Natural killer cell (primary cell): ENCODE data around the gene AKT1. TPM values are rescaled to one million over a fixed set of nuclear protein-coding genes. Genes with fewer than 3 reads are reported as not detected.

Source experiments
- ATAC-seq, 3 donors: fragments of 150-1000 bp in 2 of 3; fragments of 200-7000 bp in 1 of 3; cut with Tn5 transposase; 1 replicate in 1 of 3; 2 replicates in 2 of 3; pipeline ENCODE4 v1.10.0; 2021; ENCODE audit warnings: mild to moderate bottlenecking in 2 of 3, moderate library complexity in 2 of 3
- DNase-seq, 2 donors: peaks; one replicate each; pipeline versions ENCODE4 v3.0.0 to v3.0.0-alpha.2; 2013 to 2021; ENCODE audit warnings: mixed read lengths in 1 of 2
- H3K27ac ChIP-seq: one replicate; pipeline ENCODE4 v1.5.1; 2013; ENCODE audit warnings: mild to moderate bottlenecking, low read length
- H3K27me3 ChIP-seq: one replicate; pipeline ENCODE4 v1.6.1; 2013; ENCODE audit warnings: low read length; ENCODE audit not compliant: control insufficient read depth, insufficient read depth
- H3K36me3 ChIP-seq: one replicate; pipeline ENCODE4 v1.6.1; 2013; ENCODE audit warnings: low read length; ENCODE audit not compliant: control insufficient read depth, insufficient read depth
- H3K4me1 ChIP-seq: one replicate; pipeline ENCODE4 v1.6.1; 2013; ENCODE audit warnings: low read length; ENCODE audit not compliant: control insufficient read depth, insufficient read depth
- H3K4me3 ChIP-seq: one replicate; pipeline ENCODE4 v1.5.1; 2013; ENCODE audit warnings: low read length
- H3K9me3 ChIP-seq: one replicate; pipeline ENCODE4 v1.6.1; 2013; ENCODE audit warnings: low read length; ENCODE audit not compliant: control insufficient read depth, insufficient read depth
- H3K27ac Mint-ChIP-seq, 2 donors: one replicate each; pipeline ENCODE4 v1.8.0; 2022; ENCODE audit warnings: mild to moderate bottlenecking in 2 of 2, mixed read lengths in 2 of 2, moderate library complexity in 1 of 2
- H3K27me3 Mint-ChIP-seq, 2 donors: one replicate each; pipeline ENCODE4 v1.8.0; 2022; ENCODE audit warnings: low read depth in 2 of 2, mixed read lengths in 2 of 2
- H3K36me3 Mint-ChIP-seq: one replicate; pipeline ENCODE4 v1.8.0; 2022; ENCODE audit warnings: mixed read lengths
- H3K4me1 Mint-ChIP-seq, 2 donors: one replicate each; pipeline ENCODE4 v1.8.0; 2022; ENCODE audit warnings: mixed read lengths in 2 of 2
- H3K4me3 Mint-ChIP-seq: one replicate; pipeline ENCODE4 v1.8.0; 2022; ENCODE audit warnings: mild to moderate bottlenecking, moderate library complexity, mixed read lengths
- H3K9me3 Mint-ChIP-seq, 2 donors: one replicate each; pipeline ENCODE4 v1.8.0; 2022; ENCODE audit warnings: mixed read lengths in 2 of 2
- WGBS: methylation state at CpG from one replicate; pipeline ENCODE4 v1.1.7; 2013; ENCODE audit warnings: missing lambda C conversion rate; ENCODE audit not compliant: insufficient coverage; 5-methylcytosine and 5-hydroxymethylcytosine counted together
- intact Hi-C: fragments of 100-400 bp; cut with micrococcal nuclease; formaldehyde crosslinking; loops from one replicate; pipeline ENCODE4 v1.14.2; 2022
- total RNA-seq, 4 donors: library from RNA; stranded (reverse); fragments of 120-200 nt in 1 of 4; gene quantifications; one replicate each; pipeline versions ENCODE4 v1.2.3 to v1.2.4, GENCODE V29; 2013 to 2022
- TF ChIP-seq, protein P1 (sequence below): fragments of 200-600 bp; IDR thresholded peaks from one replicate; pipeline ENCODE4 v1.8.0; 2022; ENCODE audit warnings: antibody characterized with exemption

The AKT1 gene
- total RNA-seq, 3 donors from 2014 or later (not counting 1 experiment from before 2014, with no cell fraction given): 152 to 163 (median 153) TPM

- H3K27me3 Mint-ChIP-seq: no peaks in the 10 kb centered on the region
- Histone ChIP-seq H3K27me3 (no peaks in the 10 kb centered on the region), H3K4me3 (no peak overlapping the region), H3K4me1 (no peaks in the 10 kb centered on the region), H3K9me3 (no peaks in the 10 kb centered on the region), H3K36me3 (peaks cover 45% of the 10 kb centered on the region), H3K27ac (no peak overlapping the region)
- DNase-seq (no peak), ATAC-seq (no peak)
- no peak overlapping the region for H3K27ac Mint-ChIP-seq
- TF ChIP-seq, protein P1, sequence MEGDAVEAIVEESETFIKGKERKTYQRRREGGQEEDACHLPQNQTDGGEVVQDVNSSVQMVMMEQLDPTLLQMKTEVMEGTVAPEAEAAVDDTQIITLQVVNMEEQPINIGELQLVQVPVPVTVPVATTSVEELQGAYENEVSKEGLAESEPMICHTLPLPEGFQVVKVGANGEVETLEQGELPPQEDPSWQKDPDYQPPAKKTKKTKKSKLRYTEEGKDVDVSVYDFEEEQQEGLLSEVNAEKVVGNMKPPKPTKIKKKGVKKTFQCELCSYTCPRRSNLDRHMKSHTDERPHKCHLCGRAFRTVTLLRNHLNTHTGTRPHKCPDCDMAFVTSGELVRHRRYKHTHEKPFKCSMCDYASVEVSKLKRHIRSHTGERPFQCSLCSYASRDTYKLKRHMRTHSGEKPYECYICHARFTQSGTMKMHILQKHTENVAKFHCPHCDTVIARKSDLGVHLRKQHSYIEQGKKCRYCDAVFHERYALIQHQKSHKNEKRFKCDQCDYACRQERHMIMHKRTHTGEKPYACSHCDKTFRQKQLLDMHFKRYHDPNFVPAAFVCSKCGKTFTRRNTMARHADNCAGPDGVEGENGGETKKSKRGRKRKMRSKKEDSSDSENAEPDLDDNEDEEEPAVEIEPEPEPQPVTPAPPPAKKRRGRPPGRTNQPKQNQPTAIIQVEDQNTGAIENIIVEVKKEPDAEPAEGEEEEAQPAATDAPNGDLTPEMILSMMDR: no peak
- H3K4me1 Mint-ChIP-seq: peaks cover 0 to 10% of the 10 kb centered on the region in 2 donors
- peaks cover 0 to 2% of the 10 kb centered on the region in 2 donors for H3K9me3 Mint-ChIP-seq
- no peak overlapping the region for H3K4me3 Mint-ChIP-seq
- H3K36me3 Mint-ChIP-seq: no peaks in the 10 kb centered on the region
- intact Hi-C loops: no loop called here
- 92% methylated on average over 13 of the region's 13 CpGs for WGBS
Observed at GRCh38 chr14:104775073-104775489, 20.5 kb downstream of the AKT1 start.

DNA sequence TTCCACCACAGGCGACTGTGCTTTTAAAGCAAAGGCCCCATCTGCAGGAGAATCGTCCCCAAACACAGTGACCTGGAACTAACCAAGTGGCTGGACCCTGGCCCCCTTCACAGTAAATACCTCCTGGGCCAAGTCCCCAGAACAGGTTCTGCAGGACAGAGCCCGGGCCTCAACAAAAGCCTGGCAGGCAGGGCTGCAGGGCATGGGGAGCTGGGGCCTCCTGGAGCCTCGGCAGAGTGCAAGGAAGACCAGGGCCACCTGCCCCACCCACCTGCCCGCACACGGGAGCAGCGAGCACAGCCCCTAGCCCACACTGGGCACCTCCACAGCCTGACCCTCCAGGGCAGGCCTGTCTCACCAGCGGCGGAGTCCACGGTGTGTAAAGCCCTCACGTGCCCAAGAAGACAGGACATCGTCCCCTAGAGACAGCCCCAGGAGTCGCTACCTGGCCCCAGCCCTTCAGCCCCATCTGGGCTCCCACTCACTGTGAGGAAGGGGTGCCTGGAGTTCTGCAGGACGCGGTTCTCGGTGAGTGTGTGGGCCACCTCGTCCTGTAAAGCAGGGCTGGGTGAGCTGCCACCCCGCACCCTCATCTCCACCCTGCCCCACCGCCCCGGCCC is 21.0 kb downstream of the AKT1 start:
- Histone ChIP-seq H3K9me3 (no peaks in the 10 kb centered on the region), H3K36me3 (peaks cover 43% of the 10 kb centered on the region), H3K4me3 (no peak overlapping the region), H3K4me1 (no peaks in the 10 kb centered on the region), H3K27me3 (no peaks in the 10 kb centered on the region), H3K27ac (no peak overlapping the region)
- Mint-ChIP-seq H3K27me3 (no peaks in the 10 kb centered on the region), H3K4me3 (no peak overlapping the region), H3K4me1 (peaks cover 0 to 10% of the 10 kb centered on the region in 2 donors), H3K9me3 (peaks cover 0 to 2% of the 10 kb centered on the region in 2 donors), H3K36me3 (no peaks in the 10 kb centered on the region), H3K27ac (no peak overlapping the region)
- WGBS: 90% methylated on average over 20 of the region's 20 CpGs
- TF ChIP-seq, protein P1: no peak
- DNase-seq (no peak), ATAC-seq (no peak)
- intact Hi-C loops: no loop called here

DNA sequence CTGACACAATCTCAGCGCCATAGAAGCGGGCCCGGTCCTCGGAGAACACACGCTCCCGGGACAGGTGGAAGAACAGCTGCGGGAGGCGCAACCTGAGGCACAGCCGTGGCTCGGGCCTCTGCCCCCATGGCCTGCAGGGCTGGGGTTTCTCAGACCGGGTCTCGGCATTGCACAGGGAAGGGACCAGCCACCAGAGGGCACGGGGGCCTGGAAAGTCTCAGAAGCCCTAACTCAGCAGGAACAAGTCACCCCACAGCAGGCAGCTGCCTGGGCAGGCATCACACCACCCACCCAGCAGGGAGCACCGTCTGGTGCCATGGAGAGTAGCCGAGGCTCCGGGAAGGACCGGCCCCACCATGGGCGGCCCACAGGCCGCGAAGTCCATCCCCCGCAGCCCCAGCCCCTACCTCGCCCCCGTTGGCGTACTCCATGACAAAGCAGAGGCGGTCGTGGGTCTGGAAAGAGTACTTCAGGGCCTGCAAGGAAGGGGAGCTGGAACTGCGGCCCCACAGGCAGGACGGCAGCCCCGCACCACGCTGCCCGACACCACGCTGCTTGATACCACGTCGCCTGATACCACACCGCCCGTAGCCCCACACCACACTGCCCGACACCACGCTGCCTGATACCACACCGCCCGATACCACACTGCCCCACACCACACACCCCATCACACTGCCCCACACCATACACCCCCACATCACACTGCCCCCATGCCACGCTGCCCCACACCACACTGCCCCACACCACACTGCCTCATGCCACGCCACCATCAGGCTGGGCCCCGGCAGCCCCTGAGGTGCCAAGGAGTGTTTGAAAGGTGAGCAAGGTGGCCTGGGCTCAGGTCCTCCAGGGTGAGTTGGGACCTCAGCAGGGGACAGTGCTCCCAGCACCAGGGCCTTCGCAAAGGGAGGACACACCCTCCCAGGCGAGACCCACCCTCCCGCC is 21.8 kb downstream of the AKT1 start:
- peaks cover 0 to 2% of the 10 kb centered on the region in 2 donors for H3K9me3 Mint-ChIP-seq
- H3K27me3 Mint-ChIP-seq: no peaks in the 10 kb centered on the region
- DNase-seq (no peak), ATAC-seq (peak in 1 of 3 donors; percentile 5)
- H3K27ac ChIP-seq: no peak overlapping the region
- H3K27ac Mint-ChIP-seq: no peak overlapping the region
- H3K4me3 Mint-ChIP-seq: no peak overlapping the region
- WGBS: 92% methylated on average over 45 of the region's 46 CpGs
- TF ChIP-seq, protein P1: no peak
- peaks cover 43% of the 10 kb centered on the region for H3K36me3 ChIP-seq
- H3K4me1 ChIP-seq: peaks cover 3% of the 10 kb centered on the region
- no peaks in the 10 kb centered on the region for H3K9me3 ChIP-seq
- intact Hi-C loops: no loop called here
- no peaks in the 10 kb centered on the region for H3K36me3 Mint-ChIP-seq
- H3K4me3 ChIP-seq: no peak overlapping the region
- no peaks in the 10 kb centered on the region for H3K27me3 ChIP-seq
- H3K4me1 Mint-ChIP-seq: peaks cover 0 to 10% of the 10 kb centered on the region in 2 donors
